T-helper 17 cell (primary cell): ENCODE data around the gene FHIT. TPM values are rescaled to one million over a fixed set of nuclear protein-coding genes. Genes with fewer than 3 reads are reported as not detected.
"Not testable (repeated sequence)": the region's sequence is repeated elsewhere in the genome, so short reads cannot be mapped to it uniquely, and the experiment has no call there.

Source experiments
- ATAC-seq: fragments of 150-1000 bp; cut with Tn5 transposase; 2 replicates; pipeline ENCODE4 v1.10.0; 2021; ENCODE audit warnings: mild to moderate bottlenecking, moderate library complexity
- DNase-seq, 3 donors: peaks; one replicate each; pipeline versions ENCODE4 v3.0.0 to v3.0.0-alpha.2; 2020 to 2021
- H3K9me3 ChIP-seq: one replicate; pipeline ENCODE4 v1.7.0; 2013; ENCODE audit warnings: low read length, mild to moderate bottlenecking; ENCODE audit not compliant: control insufficient read depth, poor library complexity, severe bottlenecking
- H3K27ac Mint-ChIP-seq: one replicate; pipeline ENCODE4 v1.8.0; 2022; ENCODE audit warnings: mild to moderate bottlenecking, moderate library complexity, mixed read lengths
- H3K27me3 Mint-ChIP-seq: one replicate; pipeline ENCODE4 v1.8.0; 2022; ENCODE audit warnings: mixed read lengths
- H3K36me3 Mint-ChIP-seq: one replicate; pipeline ENCODE4 v1.8.0; 2022; ENCODE audit warnings: low read depth, mixed read lengths
- H3K4me1 Mint-ChIP-seq: one replicate; pipeline ENCODE4 v1.8.0; 2022; ENCODE audit warnings: mild to moderate bottlenecking, mixed read lengths
- H3K4me3 Mint-ChIP-seq: one replicate; pipeline ENCODE4 v1.8.0; 2022; ENCODE audit warnings: mild to moderate bottlenecking, moderate library complexity, mixed read lengths
- total RNA-seq, 4 donors: library from RNA in 2 of 4; stranded (reverse) in 2 of 4; gene quantifications; one replicate each; pipeline ENCODE4 v1.2.3 and lab custom pipeline; 2022 to 2026

The FHIT gene
- total RNA-seq, 2 donors from 2014 or later, result 18.8 to 28.6 TPM

GRCh38 chr3:60575718-60576272 lies 675.5 kb downstream of the FHIT start:
- ATAC-seq (no peak), DNase-seq (no peak)
- Mint-ChIP-seq H3K4me1 (no peaks in the 10 kb centered on the region), H3K27me3 (no peaks in the 10 kb centered on the region), H3K4me3 (no peak overlapping the region), H3K36me3 (no peaks in the 10 kb centered on the region), H3K27ac (no peak overlapping the region)
- H3K9me3 ChIP-seq, result no peaks in the 10 kb centered on the region

- no peak for ATAC-seq
Measured at GRCh38 chr3:60574046-60574769, 677.0 kb downstream of the FHIT start.

GRCh38 chr3:60573494-60573893 lies 677.8 kb downstream of the FHIT start:
- H3K27ac Mint-ChIP-seq, result no peak overlapping the region
- H3K36me3 Mint-ChIP-seq, result no peaks in the 10 kb centered on the region
- H3K27me3 Mint-ChIP-seq, result no peaks in the 10 kb centered on the region
- H3K9me3 ChIP-seq, result no peaks in the 10 kb centered on the region
- H3K4me1 Mint-ChIP-seq, result no peaks in the 10 kb centered on the region
- no peak overlapping the region for H3K4me3 Mint-ChIP-seq
- DNase-seq, result no peak
- ATAC-seq, result no peak

More at GRCh38 chr3:60574046-60574769, 677.0 kb downstream of the FHIT start:
- Mint-ChIP-seq H3K4me3 (no peak overlapping the region), H3K36me3 (no peaks in the 10 kb centered on the region), H3K27me3 (no peaks in the 10 kb centered on the region), H3K27ac (no peak overlapping the region), H3K4me1 (no peaks in the 10 kb centered on the region)
- H3K9me3 ChIP-seq, result no peaks in the 10 kb centered on the region
- no peak for DNase-seq

- DNase-seq, result no peak
- Mint-ChIP-seq H3K4me1 (no peaks in the 10 kb centered on the region), H3K4me3 (no peak overlapping the region), H3K36me3 (no peaks in the 10 kb centered on the region), H3K27ac (no peak overlapping the region), H3K27me3 (no peaks in the 10 kb centered on the region)
- no peaks in the 10 kb centered on the region for H3K9me3 ChIP-seq
- no peak for ATAC-seq
Measured at GRCh38 chr3:60571511-60571910, 679.7 kb downstream of the FHIT start.

GRCh38 chr3:60557122-60557521 lies 694.1 kb downstream of the FHIT start:
- DNase-seq (no peak), ATAC-seq (no peak)
- no peak overlapping the region for H3K27ac Mint-ChIP-seq
- H3K4me3 Mint-ChIP-seq, result no peak overlapping the region
- no peaks in the 10 kb centered on the region for H3K27me3 Mint-ChIP-seq
- no peaks in the 10 kb centered on the region for H3K9me3 ChIP-seq
- no peaks in the 10 kb centered on the region for H3K36me3 Mint-ChIP-seq
- no peaks in the 10 kb centered on the region for H3K4me1 Mint-ChIP-seq

GRCh38 chr3:60555686-60556354 lies 695.4 kb downstream of the FHIT start:
- no peak overlapping the region for H3K4me3 Mint-ChIP-seq
- DNase-seq (no peak), ATAC-seq (no peak)
- H3K27ac Mint-ChIP-seq, result no peak overlapping the region
- no peaks in the 10 kb centered on the region for H3K36me3 Mint-ChIP-seq
- H3K4me1 Mint-ChIP-seq, result no peaks in the 10 kb centered on the region
- no peaks in the 10 kb centered on the region for H3K9me3 ChIP-seq
- H3K27me3 Mint-ChIP-seq, result no peaks in the 10 kb centered on the region

GRCh38 chr3:60553144-60553543 lies 698.1 kb downstream of the FHIT start:
- no peak overlapping the region for H3K4me3 Mint-ChIP-seq
- no peak for ATAC-seq
- no peaks in the 10 kb centered on the region for H3K9me3 ChIP-seq
- H3K36me3 Mint-ChIP-seq, result no peaks in the 10 kb centered on the region
- H3K27ac Mint-ChIP-seq, result no peak overlapping the region
- H3K27me3 Mint-ChIP-seq, result no peaks in the 10 kb centered on the region
- no peak for DNase-seq
- H3K4me1 Mint-ChIP-seq, result no peaks in the 10 kb centered on the region

GRCh38 chr3:60552581-60552980 lies 698.7 kb downstream of the FHIT start:
- no peak for ATAC-seq
- no peaks in the 10 kb centered on the region for H3K36me3 Mint-ChIP-seq
- DNase-seq, result no peak
- no peaks in the 10 kb centered on the region for H3K9me3 ChIP-seq
- no peak overlapping the region for H3K4me3 Mint-ChIP-seq
- H3K27me3 Mint-ChIP-seq, result no peaks in the 10 kb centered on the region
- H3K4me1 Mint-ChIP-seq, result no peaks in the 10 kb centered on the region
- no peak overlapping the region for H3K27ac Mint-ChIP-seq

- H3K9me3 ChIP-seq, result no peaks in the 10 kb centered on the region
- no peak for ATAC-seq
- no peaks in the 10 kb centered on the region for H3K4me1 Mint-ChIP-seq
- H3K36me3 Mint-ChIP-seq, result no peaks in the 10 kb centered on the region
- no peak overlapping the region for H3K27ac Mint-ChIP-seq
- no peaks in the 10 kb centered on the region for H3K27me3 Mint-ChIP-seq
- H3K4me3 Mint-ChIP-seq, result no peak overlapping the region
- no peak for DNase-seq
Measured at GRCh38 chr3:60551455-60552209, 699.6 kb downstream of the FHIT start.

GRCh38 chr3:60549863-60550262 lies 701.4 kb downstream of the FHIT start:
- Mint-ChIP-seq H3K36me3 (peaks cover 2% of the 10 kb centered on the region), H3K27me3 (no peaks in the 10 kb centered on the region), H3K27ac (no peak overlapping the region), H3K4me1 (no peaks in the 10 kb centered on the region), H3K4me3 (no peak overlapping the region)
- no peak for ATAC-seq
- no peaks in the 10 kb centered on the region for H3K9me3 ChIP-seq
- no peak for DNase-seq

GRCh38 chr3:60542995-60543394 lies 708.3 kb downstream of the FHIT start:
- ATAC-seq (no peak), DNase-seq (no peak)
- H3K9me3 ChIP-seq, result no peaks in the 10 kb centered on the region
- no peaks in the 10 kb centered on the region for H3K4me1 Mint-ChIP-seq
- H3K36me3 Mint-ChIP-seq, result peaks cover 2% of the 10 kb centered on the region
- no peaks in the 10 kb centered on the region for H3K27me3 Mint-ChIP-seq
- H3K27ac Mint-ChIP-seq, result no peak overlapping the region
- H3K4me3 Mint-ChIP-seq, result no peak overlapping the region

- H3K27ac Mint-ChIP-seq, DNase-seq, H3K36me3 Mint-ChIP-seq, H3K4me3 Mint-ChIP-seq, H3K9me3 ChIP-seq, ATAC-seq, H3K4me1 Mint-ChIP-seq, H3K27me3 Mint-ChIP-seq: not testable (repeated sequence)
Measured at GRCh38 chr3:60539394-60539793, 711.9 kb downstream of the FHIT start.

- Mint-ChIP-seq H3K4me3 (no peak overlapping the region), H3K36me3 (no peaks in the 10 kb centered on the region), H3K27ac (no peak overlapping the region), H3K4me1 (no peaks in the 10 kb centered on the region), H3K27me3 (no peaks in the 10 kb centered on the region)
- DNase-seq (no peak), ATAC-seq (no peak)
- H3K9me3 ChIP-seq, result no peaks in the 10 kb centered on the region
Measured at GRCh38 chr3:60536420-60536819, 714.8 kb downstream of the FHIT start.
